ENCODE measurements around the gene TMEM150C.

Gene TMEM150C

DNA sequence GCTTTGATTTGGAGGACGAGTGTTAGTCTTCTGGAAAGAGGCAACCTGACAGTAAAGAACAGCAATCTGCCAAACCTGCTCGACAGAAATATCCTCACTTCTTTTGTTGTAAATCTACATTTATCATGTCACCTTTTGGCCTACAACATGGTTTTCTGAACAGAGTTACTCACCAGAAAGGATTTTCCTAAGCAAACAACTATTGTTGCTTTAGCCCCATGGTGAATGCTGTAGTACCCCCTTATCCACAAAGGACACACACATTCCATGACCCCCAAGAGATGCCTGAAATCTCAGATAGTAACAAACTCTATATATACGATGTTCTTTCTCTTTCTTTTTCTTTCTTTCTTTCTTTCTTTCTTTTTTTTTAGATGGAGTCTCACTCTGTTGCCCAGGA lies 42.7 kb downstream of the TMEM150C start:
- TF ChIP-seq FOXP2 (optimal IDR thresholded peaks at IDR 0.05; ENCODE audit: borderline replicate concordance, extremely low read depth, extremely low read length, insufficient read depth) (no peak), TAF1 (IDR thresholded peaks at IDR 0.05; ENCODE audit: borderline replicate concordance, insufficient read depth, low read length) (no peak), SIN3A (IDR thresholded peaks at IDR 0.05; ENCODE audit: borderline replicate concordance, insufficient read depth, low read length) (no peak), POLR2AphosphoS5 (IDR thresholded peaks at IDR 0.05; ENCODE audit: low read depth, low read length) (no peak)
- TF ChIP-seq, protein P1, sequence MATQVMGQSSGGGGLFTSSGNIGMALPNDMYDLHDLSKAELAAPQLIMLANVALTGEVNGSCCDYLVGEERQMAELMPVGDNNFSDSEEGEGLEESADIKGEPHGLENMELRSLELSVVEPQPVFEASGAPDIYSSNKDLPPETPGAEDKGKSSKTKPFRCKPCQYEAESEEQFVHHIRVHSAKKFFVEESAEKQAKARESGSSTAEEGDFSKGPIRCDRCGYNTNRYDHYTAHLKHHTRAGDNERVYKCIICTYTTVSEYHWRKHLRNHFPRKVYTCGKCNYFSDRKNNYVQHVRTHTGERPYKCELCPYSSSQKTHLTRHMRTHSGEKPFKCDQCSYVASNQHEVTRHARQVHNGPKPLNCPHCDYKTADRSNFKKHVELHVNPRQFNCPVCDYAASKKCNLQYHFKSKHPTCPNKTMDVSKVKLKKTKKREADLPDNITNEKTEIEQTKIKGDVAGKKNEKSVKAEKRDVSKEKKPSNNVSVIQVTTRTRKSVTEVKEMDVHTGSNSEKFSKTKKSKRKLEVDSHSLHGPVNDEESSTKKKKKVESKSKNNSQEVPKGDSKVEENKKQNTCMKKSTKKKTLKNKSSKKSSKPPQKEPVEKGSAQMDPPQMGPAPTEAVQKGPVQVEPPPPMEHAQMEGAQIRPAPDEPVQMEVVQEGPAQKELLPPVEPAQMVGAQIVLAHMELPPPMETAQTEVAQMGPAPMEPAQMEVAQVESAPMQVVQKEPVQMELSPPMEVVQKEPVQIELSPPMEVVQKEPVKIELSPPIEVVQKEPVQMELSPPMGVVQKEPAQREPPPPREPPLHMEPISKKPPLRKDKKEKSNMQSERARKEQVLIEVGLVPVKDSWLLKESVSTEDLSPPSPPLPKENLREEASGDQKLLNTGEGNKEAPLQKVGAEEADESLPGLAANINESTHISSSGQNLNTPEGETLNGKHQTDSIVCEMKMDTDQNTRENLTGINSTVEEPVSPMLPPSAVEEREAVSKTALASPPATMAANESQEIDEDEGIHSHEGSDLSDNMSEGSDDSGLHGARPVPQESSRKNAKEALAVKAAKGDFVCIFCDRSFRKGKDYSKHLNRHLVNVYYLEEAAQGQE (IDR thresholded peaks at IDR 0.05; ENCODE audit: insufficient read depth in 1 of 2, low read depth in 2 of 2, low read length in 2 of 2) = no peak

DNA sequence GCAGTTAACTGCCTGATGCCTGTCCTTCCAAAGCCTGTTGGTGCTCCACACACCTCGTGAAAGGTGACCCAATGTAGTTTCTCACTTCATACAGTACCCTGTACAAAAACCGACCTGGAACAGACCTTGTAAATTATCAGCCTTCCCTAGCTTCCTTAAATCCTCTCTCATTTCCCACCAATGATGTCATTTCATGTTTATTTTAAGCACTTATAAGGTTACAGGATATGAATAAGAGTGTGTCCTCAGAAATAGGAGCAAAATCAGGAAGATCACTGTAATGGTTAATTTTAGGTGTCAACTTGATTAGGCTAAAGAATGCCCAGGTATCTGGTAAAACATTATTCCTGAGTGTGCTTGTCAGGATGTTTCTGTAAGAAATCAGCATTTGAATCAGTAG lies 44.7 kb downstream of the TMEM150C start:
- no peak for TF ChIP-seq FOXP2 (optimal IDR thresholded peaks at IDR 0.05; ENCODE audit: borderline replicate concordance, extremely low read depth, extremely low read length, insufficient read depth)
- TF ChIP-seq, protein P1 (IDR thresholded peaks at IDR 0.05; ENCODE audit: insufficient read depth in 1 of 2, low read depth in 2 of 2, low read length in 2 of 2) = no peak

DNA sequence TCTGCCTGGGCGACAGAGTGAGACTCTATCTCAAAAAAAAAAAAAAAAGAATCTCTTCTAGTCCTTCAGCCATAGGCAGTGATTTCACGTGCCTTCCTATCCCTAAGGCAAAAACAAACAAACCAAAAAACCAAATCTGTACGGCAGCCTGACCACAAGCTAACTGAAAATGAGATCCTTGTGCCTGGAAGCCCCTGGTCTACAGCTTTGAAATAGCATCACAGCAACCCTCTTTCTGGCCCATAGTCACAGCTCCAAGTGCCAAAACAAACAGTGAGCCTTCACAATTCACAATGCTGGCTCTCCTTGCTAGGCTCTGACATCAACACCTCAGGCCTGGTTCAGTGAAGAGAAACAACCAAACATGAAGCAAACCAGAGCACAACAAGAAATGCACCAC lies 46.1 kb downstream of the TMEM150C start:
- TF ChIP-seq FOXP2 (optimal IDR thresholded peaks at IDR 0.05; ENCODE audit: borderline replicate concordance, extremely low read depth, extremely low read length, insufficient read depth) = no peak
- TF ChIP-seq POLR2AphosphoS5 (IDR thresholded peaks at IDR 0.05; ENCODE audit: low read depth, low read length) = no peak
- TF ChIP-seq, protein P1 (IDR thresholded peaks at IDR 0.05; ENCODE audit: insufficient read depth in 1 of 2, low read depth in 2 of 2, low read length in 2 of 2) = no peak
- no peak for TF ChIP-seq TAF1 (IDR thresholded peaks at IDR 0.05; ENCODE audit: borderline replicate concordance, insufficient read depth, low read length)
- no peak for TF ChIP-seq SIN3A (IDR thresholded peaks at IDR 0.05; ENCODE audit: borderline replicate concordance, insufficient read depth, low read length)

DNA sequence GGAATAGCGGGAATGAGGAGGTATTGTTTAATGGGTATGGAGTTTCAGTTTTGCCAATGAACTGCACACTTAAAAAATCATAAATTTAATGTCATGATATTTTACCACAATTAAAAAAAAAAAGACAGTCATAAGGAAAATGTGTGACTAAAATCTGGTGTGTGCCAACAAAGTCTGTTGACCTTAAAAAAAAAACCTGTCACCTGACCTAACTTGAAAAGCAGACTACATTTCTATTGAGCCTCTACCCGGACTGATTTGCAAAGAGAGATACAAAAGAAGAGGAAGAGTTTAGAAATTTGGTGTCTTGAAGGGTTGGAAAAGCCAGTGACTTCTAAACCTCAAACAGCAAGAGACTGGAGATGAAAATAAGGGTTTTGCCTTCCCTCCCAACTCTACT lies 48.4 kb downstream of the TMEM150C start:
- TF ChIP-seq POLR2AphosphoS5 (IDR thresholded peaks at IDR 0.05; ENCODE audit: low read depth, low read length) (no peak), SIN3A (IDR thresholded peaks at IDR 0.05; ENCODE audit: borderline replicate concordance, insufficient read depth, low read length) (no peak), TAF1 (IDR thresholded peaks at IDR 0.05; ENCODE audit: borderline replicate concordance, insufficient read depth, low read length) (no peak), FOXP2 (optimal IDR thresholded peaks at IDR 0.05; ENCODE audit: borderline replicate concordance, extremely low read depth, extremely low read length, insufficient read depth) (no peak)
- TF ChIP-seq, protein P1 (IDR thresholded peaks at IDR 0.05; ENCODE audit: insufficient read depth in 1 of 2, low read depth in 2 of 2, low read length in 2 of 2) = no peak

DNA sequence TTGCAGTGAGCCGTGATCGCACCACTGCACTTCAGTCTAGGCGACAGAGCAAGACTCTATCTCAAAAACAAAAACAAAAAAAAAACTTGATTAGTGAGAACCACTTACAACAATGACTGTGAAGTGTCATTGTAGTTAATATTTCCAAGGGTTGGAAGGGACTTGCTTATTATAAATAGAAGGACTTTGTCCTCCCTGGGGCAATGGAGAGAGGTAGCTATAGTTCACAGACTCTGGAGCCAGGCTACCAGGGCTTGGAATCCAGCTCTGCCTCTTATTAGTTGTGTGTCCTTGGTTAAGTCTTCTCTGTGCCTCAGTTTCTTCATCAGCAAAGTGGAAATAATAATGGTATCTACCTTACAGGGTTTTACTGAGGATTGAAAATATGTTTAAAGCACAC lies 51.6 kb downstream of the TMEM150C start:
- TF ChIP-seq TAF1 (IDR thresholded peaks at IDR 0.05; ENCODE audit: borderline replicate concordance, insufficient read depth, low read length) (no peak), SIN3A (IDR thresholded peaks at IDR 0.05; ENCODE audit: borderline replicate concordance, insufficient read depth, low read length) (no peak), POLR2AphosphoS5 (IDR thresholded peaks at IDR 0.05; ENCODE audit: low read depth, low read length) (no peak), FOXP2 (optimal IDR thresholded peaks at IDR 0.05; ENCODE audit: borderline replicate concordance, extremely low read depth, extremely low read length, insufficient read depth) (no peak)
- TF ChIP-seq, protein P1 (IDR thresholded peaks at IDR 0.05; ENCODE audit: insufficient read depth in 1 of 2, low read depth in 2 of 2, low read length in 2 of 2) = no peak
